HEK293 (cell line): ENCODE data around the gene MAP3K14.
A peak's percentile ranks its signal among the peaks of the same experiment; 100 is the strongest.

Experiments
- CTCF ChIA-PET: fragments of 350-600 bp; formaldehyde crosslinking; extraction: SDS; loops from one replicate; lab custom pipeline; 2021; ENCODE audit warnings: antibody characterized with exemption; lab: Yijun Ruan, JAX
- POLR2A ChIA-PET: fragments of 300-600 bp; formaldehyde crosslinking; extraction: SDS; loops from one replicate; lab custom pipeline; 2020; ENCODE audit warnings: antibody characterized with exemption, inconsistent platforms; lab: Yijun Ruan, JAX
- H3K27ac ChIP-seq: fragments of 200-500 bp; sonication (Bioruptor generic); 2 replicates; pipeline ENCODE4 v1.5.1; 2014; ENCODE audit warnings: low read depth, low read length, control low read depth, inconsistent platforms; ENCODE audit errors: extremely low read depth
- H3K36me3 ChIP-seq, 2 experiments: fragments of 200-500 bp in 1 of 2; sonication (Bioruptor generic) in 1 of 2; 1 replicate in 1 of 2; 2 replicates in 1 of 2; pipeline ENCODE4 v1.5.1; 2014 to 2017; ENCODE audit warnings: inconsistent platforms in 2 of 2, low read length in 2 of 2; ENCODE audit not compliant: control insufficient read depth in 2 of 2, insufficient read depth in 1 of 2
- H3K4me1 ChIP-seq: fragments of 200-500 bp; sonication (Bioruptor generic); 2 replicates; pipeline ENCODE4 v1.5.1; 2014; ENCODE audit warnings: mild to moderate bottlenecking, low read length, inconsistent platforms; ENCODE audit not compliant: control insufficient read depth, insufficient read depth
- H3K4me3 ChIP-seq: 2 replicates; pipeline ENCODE4 v1.5.1; 2011; ENCODE audit warnings: low read depth, mild to moderate bottlenecking, control low read depth, low read length, moderate library complexity
- H3K9me3 ChIP-seq: fragments of 200-500 bp; sonication (Bioruptor generic); 2 replicates; pipeline ENCODE4 v1.5.1; 2014; ENCODE audit warnings: low read depth, low read length, inconsistent platforms; ENCODE audit not compliant: control insufficient read depth, insufficient read depth
- EGR2 ChIP-seq: fragments of 450-650 bp; formaldehyde crosslinking; IDR thresholded peaks from 2 replicates; pipeline ENCODE4 v1.5.1; 2016; ENCODE audit warnings: low read depth, missing biosample characterization, missing genetic modification characterization
- IKZF3 ChIP-seq: fragments of 450-650 bp; IDR thresholded peaks from 2 replicates; pipeline ENCODE4 v1.5.0; 2018; ENCODE audit warnings: missing biosample characterization, mild to moderate bottlenecking, missing genetic modification characterization, moderate library complexity
- KLF1 ChIP-seq: fragments of 450-650 bp; formaldehyde crosslinking; IDR thresholded peaks from 2 replicates; pipeline ENCODE4 v1.5.1; 2016; ENCODE audit warnings: missing biosample characterization, missing genetic modification characterization
- SP3 ChIP-seq: fragments of 450-650 bp; formaldehyde crosslinking; IDR thresholded peaks from 2 replicates; pipeline ENCODE4 v1.5.1; 2016; ENCODE audit warnings: missing biosample characterization, missing genetic modification characterization
- ZBTB20 ChIP-seq: fragments of 450-650 bp; formaldehyde crosslinking; IDR thresholded peaks from 2 replicates; pipeline ENCODE4 v1.5.1; 2016; ENCODE audit warnings: missing biosample characterization, missing genetic modification characterization
- ZBTB48 ChIP-seq: fragments of 450-650 bp; formaldehyde crosslinking; IDR thresholded peaks from 2 replicates; pipeline ENCODE4 v1.5.1; 2016; ENCODE audit warnings: missing biosample characterization, missing genetic modification characterization
- ZFHX2 ChIP-seq: fragments of 450-650 bp; formaldehyde crosslinking; conservative IDR thresholded peaks from 2 replicates; pipeline ENCODE4 v1.5.1; 2016; ENCODE audit warnings: missing biosample characterization, missing genetic modification characterization
- ZFP37 ChIP-seq: fragments of 450-650 bp; formaldehyde crosslinking; IDR thresholded peaks from 2 replicates; pipeline ENCODE4 v1.5.1; 2016; ENCODE audit warnings: missing biosample characterization, missing genetic modification characterization
- ZFP41 ChIP-seq: fragments of 450-650 bp; formaldehyde crosslinking; IDR thresholded peaks from 2 replicates; pipeline ENCODE4 v1.5.1; 2016; ENCODE audit warnings: missing biosample characterization, missing genetic modification characterization, borderline replicate concordance
- ZNF175 ChIP-seq: fragments of 450-650 bp; formaldehyde crosslinking; IDR thresholded peaks from 2 replicates; pipeline ENCODE4 v1.5.1; 2016; ENCODE audit warnings: missing biosample characterization, missing genetic modification characterization
- ZNF280D ChIP-seq: fragments of 450-650 bp; formaldehyde crosslinking; IDR thresholded peaks from 2 replicates; pipeline ENCODE4 v1.5.1; 2016; ENCODE audit warnings: missing biosample characterization, missing genetic modification characterization
- ZNF311 ChIP-seq: fragments of 450-650 bp; formaldehyde crosslinking; IDR thresholded peaks from 2 replicates; pipeline ENCODE4 v1.5.1; 2017; ENCODE audit warnings: missing biosample characterization, missing genetic modification characterization, borderline replicate concordance
- ZNF768 ChIP-seq: fragments of 450-650 bp; formaldehyde crosslinking; IDR thresholded peaks from 2 replicates; pipeline ENCODE4 v1.5.1; 2018; ENCODE audit warnings: missing biosample characterization, mild to moderate bottlenecking, missing genetic modification characterization
- ZSCAN16 ChIP-seq: fragments of 450-650 bp; formaldehyde crosslinking; IDR thresholded peaks from 2 replicates; pipeline ENCODE4 v1.5.1; 2016; ENCODE audit warnings: missing biosample characterization, missing genetic modification characterization
- ZSCAN18 ChIP-seq: fragments of 450-650 bp; formaldehyde crosslinking; IDR thresholded peaks from 2 replicates; pipeline ENCODE4 v1.5.1; 2016; ENCODE audit warnings: missing biosample characterization, missing genetic modification characterization
- ZXDB ChIP-seq: fragments of 450-650 bp; formaldehyde crosslinking; IDR thresholded peaks from 2 replicates; pipeline ENCODE4 v1.5.1; 2016; ENCODE audit warnings: missing biosample characterization, missing genetic modification characterization
- TF ChIP-seq, protein P1 (sequence below): fragments of 450-650 bp; formaldehyde crosslinking; conservative IDR thresholded peaks from 2 replicates; pipeline ENCODE4 v1.5.1; 2016; ENCODE audit warnings: low read depth, missing biosample characterization, missing genetic modification characterization

MAP3K14 gene

DNA sequence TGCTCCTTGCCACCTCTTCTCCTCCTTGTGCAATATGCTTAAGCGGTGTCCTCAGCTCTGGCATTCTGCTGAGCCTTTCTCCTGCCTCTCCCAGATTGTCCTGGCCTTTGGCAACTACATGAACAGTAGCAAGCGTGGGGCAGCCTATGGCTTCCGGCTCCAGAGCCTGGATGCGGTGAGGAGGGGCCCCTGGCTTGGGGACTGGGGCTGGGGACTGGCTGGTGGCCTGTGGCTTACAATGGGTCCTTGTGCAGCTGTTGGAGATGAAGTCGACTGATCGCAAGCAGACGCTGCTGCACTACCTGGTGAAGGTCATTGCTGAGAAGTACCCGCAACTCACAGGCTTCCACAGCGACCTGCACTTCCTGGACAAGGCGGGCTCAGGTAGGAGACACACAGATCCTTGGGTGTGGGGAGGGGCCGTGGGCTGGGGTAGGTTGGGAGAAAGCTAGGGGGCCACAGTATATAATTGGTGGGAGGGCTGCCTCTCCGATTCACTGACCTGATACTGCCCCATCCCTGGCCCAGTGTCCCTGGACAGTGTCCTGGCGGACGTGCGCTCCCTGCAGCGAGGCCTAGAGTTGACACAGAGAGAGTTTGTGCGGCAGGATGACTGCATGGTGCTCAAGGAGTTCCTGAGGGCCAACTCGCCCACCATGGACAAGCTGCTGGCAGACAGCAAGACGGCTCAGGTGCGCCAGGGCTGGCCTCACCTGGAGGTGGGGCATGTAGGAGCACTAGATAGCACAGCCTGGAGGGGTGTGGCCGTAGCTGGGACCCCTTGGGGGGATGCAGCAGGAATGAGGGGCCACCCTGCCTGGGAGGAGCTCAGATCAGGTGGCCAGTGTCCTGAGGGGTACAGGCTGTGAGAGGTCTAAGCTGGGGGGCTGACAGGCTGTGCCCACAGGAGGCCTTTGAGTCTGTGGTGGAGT lies 71.8 kb downstream of the MAP3K14 start:
- peaks cover 0 to 8% of the 10 kb centered on the region in 2 experiments; a peak in 1 of 3 replicates for H3K36me3 ChIP-seq
- TF ChIP-seq ZNF311 = no peak
- no peak for TF ChIP-seq ZBTB48 (tag by site-specific recombination)
- no peak for TF ChIP-seq ZXDB (tag by site-specific recombination)
- TF ChIP-seq, protein P1, sequence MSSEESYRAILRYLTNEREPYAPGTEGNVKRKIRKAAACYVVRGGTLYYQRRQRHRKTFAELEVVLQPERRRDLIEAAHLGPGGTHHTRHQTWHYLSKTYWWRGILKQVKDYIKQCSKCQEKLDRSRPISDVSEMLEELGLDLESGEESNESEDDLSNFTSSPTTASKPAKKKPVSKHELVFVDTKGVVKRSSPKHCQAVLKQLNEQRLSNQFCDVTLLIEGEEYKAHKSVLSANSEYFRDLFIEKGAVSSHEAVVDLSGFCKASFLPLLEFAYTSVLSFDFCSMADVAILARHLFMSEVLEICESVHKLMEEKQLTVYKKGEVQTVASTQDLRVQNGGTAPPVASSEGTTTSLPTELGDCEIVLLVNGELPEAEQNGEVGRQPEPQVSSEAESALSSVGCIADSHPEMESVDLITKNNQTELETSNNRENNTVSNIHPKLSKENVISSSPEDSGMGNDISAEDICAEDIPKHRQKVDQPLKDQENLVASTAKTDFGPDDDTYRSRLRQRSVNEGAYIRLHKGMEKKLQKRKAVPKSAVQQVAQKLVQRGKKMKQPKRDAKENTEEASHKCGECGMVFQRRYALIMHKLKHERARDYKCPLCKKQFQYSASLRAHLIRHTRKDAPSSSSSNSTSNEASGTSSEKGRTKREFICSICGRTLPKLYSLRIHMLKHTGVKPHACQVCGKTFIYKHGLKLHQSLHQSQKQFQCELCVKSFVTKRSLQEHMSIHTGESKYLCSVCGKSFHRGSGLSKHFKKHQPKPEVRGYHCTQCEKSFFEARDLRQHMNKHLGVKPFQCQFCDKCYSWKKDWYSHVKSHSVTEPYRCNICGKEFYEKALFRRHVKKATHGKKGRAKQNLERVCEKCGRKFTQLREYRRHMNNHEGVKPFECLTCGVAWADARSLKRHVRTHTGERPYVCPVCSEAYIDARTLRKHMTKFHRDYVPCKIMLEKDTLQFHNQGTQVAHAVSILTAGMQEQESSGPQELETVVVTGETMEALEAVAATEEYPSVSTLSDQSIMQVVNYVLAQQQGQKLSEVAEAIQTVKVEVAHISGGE (tag by site-specific recombination) = no peak
- TF ChIP-seq, all 188 proteins: peak for 0
- POLR2A ChIA-PET = no interaction called here
- Histone ChIP-seq H3K4me1 (peaks cover 2% of the 10 kb centered on the region), H3K4me3 (no peak overlapping the region), H3K9me3 (no peaks in the 10 kb centered on the region), H3K27ac (no peak overlapping the region)
- CTCF ChIA-PET = interaction anchor here (0.7 to 5.6 kb wide), 6 partner anchors 9 to 140 kb away, joined by 3 to 37 read pairs (median 4); no protein-coding TSS in a partner anchor

GRCh38 chr17:45243750-45244149 lies 73.1 kb downstream of the MAP3K14 start:
- H3K9me3 ChIP-seq = no peaks in the 10 kb centered on the region
- peaks cover 2% of the 10 kb centered on the region for H3K4me1 ChIP-seq
- ChIA-PET CTCF (interaction anchor here (0.6 to 5.6 kb wide), 8 partner anchors 8 to 397 kb away, joined by 3 to 37 read pairs (median 4); no protein-coding TSS in a partner anchor), POLR2A (no interaction called here)
- H3K4me3 ChIP-seq = no peak overlapping the region
- H3K27ac ChIP-seq = no peak overlapping the region
- TF ChIP-seq ZFHX2 (peak; percentile 44), EGR2 (peak; percentile 74), ZSCAN18 (tag by site-specific recombination) (no peak), ZNF280D (no peak), SP3 (no peak), KLF1 (peak; percentile 85), ZFP37 (tag by site-specific recombination) (no peak), ZBTB20 (no peak)
- H3K36me3 ChIP-seq = peaks cover 0 to 8% of the 10 kb centered on the region in 2 experiments; a peak in 1 of 3 replicates

DNA sequence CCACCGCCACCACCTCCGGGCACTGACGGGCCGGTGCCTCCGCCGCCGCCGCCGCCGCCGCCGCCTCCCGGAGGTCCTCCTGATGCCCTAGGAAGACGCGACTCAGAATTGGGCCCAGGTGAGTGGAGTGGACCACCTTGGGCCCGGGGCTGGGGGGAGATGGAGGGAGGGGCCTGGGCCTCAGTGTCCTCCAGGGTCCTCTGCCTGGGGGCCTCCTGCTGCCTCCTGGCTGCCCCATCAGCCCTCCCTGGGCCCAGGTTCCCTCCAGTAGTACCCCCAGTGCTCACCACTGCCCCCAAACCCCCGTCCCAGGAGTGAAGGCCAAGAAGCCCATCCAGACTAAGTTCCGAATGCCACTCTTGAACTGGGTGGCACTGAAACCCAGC lies 74.8 kb downstream of the MAP3K14 start:
- POLR2A ChIA-PET = no interaction called here
- no peak overlapping the region for H3K27ac ChIP-seq
- peaks cover 0 to 8% of the 10 kb centered on the region in 2 experiments; a peak in 1 of 3 replicates for H3K36me3 ChIP-seq
- H3K9me3 ChIP-seq = no peaks in the 10 kb centered on the region
- peaks cover 2% of the 10 kb centered on the region for H3K4me1 ChIP-seq
- TF ChIP-seq ZSCAN16 (tag by site-specific recombination) = no peak
- TF ChIP-seq ZNF768 (tag by site-specific recombination) = no peak
- no peak for TF ChIP-seq ZFP41 (tag by site-specific recombination)
- TF ChIP-seq IKZF3 (tag by site-specific recombination) = no peak
- TF ChIP-seq ZNF175 (tag by site-specific recombination) = no peak
- H3K4me3 ChIP-seq = no peak overlapping the region
- CTCF ChIA-PET = interaction anchor here (1.0 to 1.6 kb wide), 2 partner anchors 9 to 23 kb away, joined by 3 to 5 read pairs; no protein-coding TSS in a partner anchor
